ENCODE results near the gene GPR15LG.

DNA sequence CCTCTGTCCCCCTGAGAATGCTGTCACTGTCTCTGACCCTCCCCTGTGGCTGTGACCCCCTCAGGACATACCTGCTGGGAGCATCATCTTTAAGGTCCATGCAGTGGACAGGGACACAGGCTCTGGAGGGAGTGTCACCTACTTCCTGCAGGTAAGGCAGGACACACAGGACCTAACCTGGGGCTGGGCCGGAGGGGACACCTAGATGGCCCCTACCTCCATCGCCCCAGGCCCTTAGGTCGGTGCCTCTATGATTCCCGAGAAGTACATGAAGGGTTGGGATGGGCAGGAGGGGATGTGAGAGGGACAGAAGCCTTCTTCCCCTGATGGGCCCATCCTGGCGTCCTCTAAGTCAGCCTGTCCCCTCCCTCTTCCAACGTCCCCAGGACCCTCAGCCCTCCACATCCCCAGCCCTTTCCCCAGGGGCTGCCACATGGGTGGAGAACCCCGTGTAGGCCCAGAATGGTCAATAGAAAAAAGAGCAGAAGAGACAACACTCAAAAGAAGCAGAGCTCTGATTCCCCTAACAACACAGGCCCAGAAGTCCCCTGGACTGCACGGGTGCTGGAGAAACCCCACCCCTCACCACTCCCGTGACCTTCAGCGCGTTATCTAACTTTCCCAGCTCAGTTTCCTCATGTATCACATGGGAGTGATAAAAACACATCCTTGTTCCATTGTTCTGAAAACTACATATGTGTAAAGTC is 27.1 kb downstream of the GPR15LG start:
- TF ChIP-seq, protein P1, sequence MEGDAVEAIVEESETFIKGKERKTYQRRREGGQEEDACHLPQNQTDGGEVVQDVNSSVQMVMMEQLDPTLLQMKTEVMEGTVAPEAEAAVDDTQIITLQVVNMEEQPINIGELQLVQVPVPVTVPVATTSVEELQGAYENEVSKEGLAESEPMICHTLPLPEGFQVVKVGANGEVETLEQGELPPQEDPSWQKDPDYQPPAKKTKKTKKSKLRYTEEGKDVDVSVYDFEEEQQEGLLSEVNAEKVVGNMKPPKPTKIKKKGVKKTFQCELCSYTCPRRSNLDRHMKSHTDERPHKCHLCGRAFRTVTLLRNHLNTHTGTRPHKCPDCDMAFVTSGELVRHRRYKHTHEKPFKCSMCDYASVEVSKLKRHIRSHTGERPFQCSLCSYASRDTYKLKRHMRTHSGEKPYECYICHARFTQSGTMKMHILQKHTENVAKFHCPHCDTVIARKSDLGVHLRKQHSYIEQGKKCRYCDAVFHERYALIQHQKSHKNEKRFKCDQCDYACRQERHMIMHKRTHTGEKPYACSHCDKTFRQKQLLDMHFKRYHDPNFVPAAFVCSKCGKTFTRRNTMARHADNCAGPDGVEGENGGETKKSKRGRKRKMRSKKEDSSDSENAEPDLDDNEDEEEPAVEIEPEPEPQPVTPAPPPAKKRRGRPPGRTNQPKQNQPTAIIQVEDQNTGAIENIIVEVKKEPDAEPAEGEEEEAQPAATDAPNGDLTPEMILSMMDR (conservative IDR thresholded peaks at IDR 0.05; ENCODE audit: low read length): no peak
- no peak for TF ChIP-seq EZH2phosphoT487 (IDR thresholded peaks at IDR 0.05; ENCODE audit: borderline replicate concordance, low read depth, low read length)
